ENCODE data around the gene RAMP1.
"Not testable (repeated sequence)": the region's sequence is repeated elsewhere in the genome, so short reads cannot be mapped to it uniquely, and the experiment has no call there.

The RAMP1 gene

DNA sequence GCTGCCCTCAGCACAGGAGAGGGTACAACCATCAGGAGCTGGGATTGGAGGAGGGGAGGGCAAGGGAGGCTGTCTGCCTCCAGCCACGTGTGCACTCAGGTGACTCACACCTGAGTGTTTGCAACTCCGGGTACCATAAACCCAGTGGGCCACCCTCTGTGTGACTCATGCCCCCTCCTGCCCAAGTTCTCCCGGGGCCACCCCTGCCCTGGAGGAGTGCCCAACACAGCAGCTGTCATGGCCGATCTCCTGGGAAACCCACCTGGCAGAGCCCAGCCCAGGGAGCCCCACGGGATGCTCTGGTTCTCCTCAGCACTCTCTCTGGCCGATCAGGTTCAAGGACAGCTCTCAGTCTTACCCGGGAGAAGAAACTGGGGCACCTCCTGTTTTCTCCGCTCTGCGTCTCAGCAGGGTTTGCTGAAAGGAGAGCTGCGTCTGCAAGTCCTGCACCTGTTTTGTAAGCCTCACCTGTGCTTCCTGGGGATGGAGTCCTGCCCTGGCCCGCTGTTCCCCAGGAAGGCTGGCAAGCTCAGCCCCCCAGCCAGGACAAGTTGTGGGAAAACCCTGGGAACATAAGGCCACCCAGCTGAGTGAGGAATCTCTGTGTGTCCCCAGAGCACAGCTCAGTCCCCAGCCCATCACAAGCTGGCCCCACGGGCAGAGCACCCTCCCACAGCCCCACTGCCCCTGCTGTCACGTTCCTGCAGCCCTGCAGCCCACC lies 63.4 kb downstream of the RAMP1 start:
- DNase-seq = no peak

- peak; percentile 94 for DNase-seq
Observed at GRCh38 chr2:237923481-237924163, 64.2 kb downstream of the RAMP1 start.

DNA sequence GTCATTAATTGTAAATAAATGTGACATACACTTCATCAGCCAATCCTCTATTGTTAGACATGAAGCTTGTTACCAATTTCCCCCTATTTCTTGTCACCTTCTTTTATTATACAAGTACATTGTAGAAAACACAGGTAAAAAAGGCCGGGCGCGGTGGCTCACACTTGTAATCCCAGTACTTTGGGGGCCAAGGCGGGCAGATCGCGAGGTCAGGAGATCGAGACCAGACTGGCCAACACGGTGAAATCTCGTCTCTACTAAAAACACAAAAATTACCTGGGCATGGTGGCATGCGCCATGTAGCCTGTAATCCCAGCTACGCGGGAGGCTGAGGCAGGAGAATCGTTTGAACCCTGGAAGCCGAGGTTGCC lies 64.7 kb downstream of the RAMP1 start:
- DNase-seq = no peak

- DNase-seq = no peak
Observed at GRCh38 chr2:237927135-237927534, 67.7 kb downstream of the RAMP1 start.

DNA sequence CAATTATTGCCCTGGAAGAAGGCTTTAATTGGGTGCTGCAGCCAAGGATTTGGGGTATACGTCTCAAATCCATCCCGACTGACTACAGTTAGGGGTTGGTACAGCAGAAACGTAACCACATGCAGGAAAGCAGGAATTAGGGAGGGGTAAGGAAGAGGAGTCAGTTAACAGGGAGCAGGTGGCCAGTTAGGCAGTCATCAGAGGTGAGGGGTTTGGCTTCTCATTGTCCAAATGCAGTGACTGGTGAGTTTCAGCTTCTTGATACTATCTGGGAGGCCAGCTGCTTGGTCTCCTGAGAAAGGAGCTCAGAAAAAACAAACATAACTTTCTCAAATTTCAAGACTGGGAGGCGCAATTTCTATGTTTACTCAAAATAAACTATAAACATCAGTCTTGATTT lies 68.6 kb downstream of the RAMP1 start:
- DNase-seq = no peak

- DNase-seq = no peak
Observed at GRCh38 chr2:237929979-237930378, 70.6 kb downstream of the RAMP1 start.

DNA sequence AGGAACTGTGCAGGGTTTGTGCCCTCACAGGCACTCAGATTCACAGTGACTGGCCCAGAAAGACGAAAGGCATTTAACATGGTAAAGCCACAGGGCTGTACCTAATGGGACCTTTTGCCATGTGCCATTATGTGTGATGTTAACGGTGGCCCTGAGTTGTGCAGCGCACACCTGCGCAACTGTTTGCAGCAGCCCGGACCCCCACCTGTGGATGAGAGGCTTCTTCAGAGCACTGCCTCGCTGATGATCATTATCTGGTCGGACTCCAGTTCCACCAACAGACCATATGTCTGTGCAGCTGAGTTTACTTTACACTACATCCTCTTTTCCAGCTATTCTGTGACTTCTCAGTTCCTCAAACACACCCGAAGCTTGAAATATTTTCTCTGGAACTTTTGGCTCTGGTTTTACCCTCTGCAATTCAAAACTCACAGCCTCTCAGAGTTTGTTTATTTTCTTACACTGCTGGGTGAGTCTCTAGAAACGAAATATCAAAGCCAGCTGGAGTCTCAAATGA lies 71.8 kb downstream of the RAMP1 start:
- DNase-seq = no peak

GRCh38 chr2:237932731-237933131 lies 73.3 kb downstream of the RAMP1 start:
- DNase-seq = no peak

DNA sequence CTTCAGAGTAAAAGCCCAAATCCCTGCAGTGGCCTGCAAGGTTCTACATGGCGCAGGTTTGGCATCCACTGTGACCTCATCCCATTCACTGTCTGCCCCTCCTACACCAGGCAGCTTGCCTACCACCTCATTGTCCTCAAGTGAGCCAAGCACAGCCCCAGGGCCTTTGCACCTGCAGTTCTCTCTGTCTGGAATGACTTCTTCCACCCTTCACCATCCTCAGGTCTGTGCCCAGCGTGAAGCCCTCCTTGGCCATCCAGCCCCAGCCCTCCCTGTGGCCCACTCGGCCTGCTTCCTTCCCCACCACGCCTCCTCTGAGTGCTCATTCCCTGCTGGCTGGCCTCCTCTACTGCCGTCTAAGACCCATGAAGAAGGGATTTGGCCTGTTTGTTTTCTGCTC lies 74.8 kb downstream of the RAMP1 start:
- no peak for DNase-seq

GRCh38 chr2:237935740-237936452 lies 76.5 kb downstream of the RAMP1 start:
- DNase-seq = no peak

DNA sequence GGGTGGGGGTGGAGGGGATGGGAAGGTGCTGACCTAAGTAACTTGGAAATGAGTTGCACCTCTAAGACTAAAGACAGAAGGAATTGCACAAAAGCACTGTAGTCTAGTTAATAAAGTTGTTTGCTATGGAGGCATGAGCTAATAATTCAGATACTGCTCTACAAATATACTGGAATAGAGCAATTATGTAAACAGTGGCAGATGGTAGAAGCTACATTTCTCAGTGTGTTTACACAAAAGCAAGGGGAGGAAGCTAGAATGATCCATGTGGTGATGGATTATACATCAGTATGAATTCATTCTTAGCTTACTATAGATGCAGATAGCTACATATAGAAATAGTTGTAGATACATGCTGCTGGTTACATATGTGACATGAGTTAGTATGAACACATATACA lies 79.8 kb downstream of the RAMP1 start:
- no peak for DNase-seq

DNA sequence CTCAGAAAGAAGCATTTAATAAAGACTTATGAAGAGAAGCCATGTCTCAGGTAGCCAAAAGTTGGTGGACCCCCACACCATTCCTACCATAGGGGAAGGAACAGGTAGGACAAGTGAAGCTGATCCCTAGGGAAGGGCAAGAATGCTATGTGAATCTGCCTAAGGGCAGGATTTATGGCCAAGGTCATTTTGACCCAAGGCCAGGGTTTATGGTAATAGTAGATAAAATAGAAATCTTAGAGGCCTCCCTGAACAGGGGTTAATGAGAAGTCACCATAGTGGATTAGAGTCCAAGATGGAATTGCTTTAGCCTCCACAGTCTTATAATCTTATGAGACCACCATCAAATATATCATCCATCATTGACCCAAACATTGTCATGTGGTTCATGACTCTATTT lies 81.4 kb downstream of the RAMP1 start:
- no peak for DNase-seq

- DNase-seq = no peak
Observed at GRCh38 chr2:237941239-237941638, 81.8 kb downstream of the RAMP1 start.

- DNase-seq = no peak
Observed at GRCh38 chr2:237942513-237942899, 83.1 kb downstream of the RAMP1 start.

DNA sequence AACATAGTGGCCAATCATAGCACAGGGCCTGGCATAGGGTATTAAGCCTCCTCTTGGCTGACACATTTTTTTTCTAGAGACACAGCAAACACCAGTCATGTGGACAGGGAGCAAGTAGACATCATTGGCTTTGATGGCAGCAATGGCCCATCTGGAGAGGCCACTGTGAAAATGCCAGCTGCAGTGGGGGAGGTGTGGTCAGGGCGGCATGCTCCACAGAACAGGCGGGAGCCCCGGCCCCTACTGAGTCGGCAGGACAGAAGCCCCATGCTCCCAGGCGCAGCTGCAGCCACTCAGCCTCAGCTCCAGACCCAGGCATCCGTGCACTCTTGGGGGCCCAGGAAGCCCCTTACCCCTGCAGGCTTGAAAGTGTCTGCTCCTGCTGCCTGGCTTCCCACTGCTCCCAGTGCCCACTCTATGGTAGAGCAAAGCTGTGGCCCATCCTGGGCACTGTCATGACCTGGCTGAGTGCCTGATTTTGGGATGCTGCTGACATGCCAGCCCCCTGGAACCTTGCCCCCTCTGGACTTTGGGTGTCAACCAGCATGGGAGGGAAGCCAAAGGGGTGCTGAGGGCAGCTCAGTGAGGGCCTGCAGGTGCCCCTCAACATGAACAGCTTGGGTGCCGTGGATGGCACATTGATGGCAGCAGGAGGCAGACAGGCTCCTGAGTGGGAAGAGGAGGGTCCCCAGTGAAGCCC lies 84.1 kb downstream of the RAMP1 start:
- no peak for DNase-seq

- no peak for DNase-seq
Observed at GRCh38 chr2:237944302-237944701, 84.9 kb downstream of the RAMP1 start.

GRCh38 chr2:237946423-237946822 lies 87.0 kb downstream of the RAMP1 start:
- no peak for DNase-seq

- DNase-seq = not testable (repeated sequence)
Observed at GRCh38 chr2:237951354-237951753, 91.9 kb downstream of the RAMP1 start.

DNA sequence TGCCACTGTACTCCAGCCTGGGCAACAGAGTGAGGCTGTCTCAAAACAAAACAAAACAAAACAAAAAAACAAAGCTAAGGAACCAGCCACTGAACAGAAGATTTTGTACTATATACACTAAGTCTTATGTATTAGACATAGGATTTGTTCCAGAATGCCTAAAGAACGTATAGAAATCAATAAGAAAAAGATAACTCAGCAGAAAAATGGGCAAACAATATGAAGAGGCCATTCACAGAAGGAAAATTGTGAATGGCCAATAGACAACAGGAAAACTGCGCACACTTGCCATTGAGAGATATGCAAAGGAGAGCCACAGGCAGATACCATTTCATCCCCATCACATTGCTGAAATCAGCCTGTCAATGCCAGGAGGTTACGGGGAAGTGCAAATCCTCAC lies 92.5 kb downstream of the RAMP1 start:
- DNase-seq = no peak

- DNase-seq = no peak
Observed at GRCh38 chr2:237952851-237953250, 93.4 kb downstream of the RAMP1 start.

DNA sequence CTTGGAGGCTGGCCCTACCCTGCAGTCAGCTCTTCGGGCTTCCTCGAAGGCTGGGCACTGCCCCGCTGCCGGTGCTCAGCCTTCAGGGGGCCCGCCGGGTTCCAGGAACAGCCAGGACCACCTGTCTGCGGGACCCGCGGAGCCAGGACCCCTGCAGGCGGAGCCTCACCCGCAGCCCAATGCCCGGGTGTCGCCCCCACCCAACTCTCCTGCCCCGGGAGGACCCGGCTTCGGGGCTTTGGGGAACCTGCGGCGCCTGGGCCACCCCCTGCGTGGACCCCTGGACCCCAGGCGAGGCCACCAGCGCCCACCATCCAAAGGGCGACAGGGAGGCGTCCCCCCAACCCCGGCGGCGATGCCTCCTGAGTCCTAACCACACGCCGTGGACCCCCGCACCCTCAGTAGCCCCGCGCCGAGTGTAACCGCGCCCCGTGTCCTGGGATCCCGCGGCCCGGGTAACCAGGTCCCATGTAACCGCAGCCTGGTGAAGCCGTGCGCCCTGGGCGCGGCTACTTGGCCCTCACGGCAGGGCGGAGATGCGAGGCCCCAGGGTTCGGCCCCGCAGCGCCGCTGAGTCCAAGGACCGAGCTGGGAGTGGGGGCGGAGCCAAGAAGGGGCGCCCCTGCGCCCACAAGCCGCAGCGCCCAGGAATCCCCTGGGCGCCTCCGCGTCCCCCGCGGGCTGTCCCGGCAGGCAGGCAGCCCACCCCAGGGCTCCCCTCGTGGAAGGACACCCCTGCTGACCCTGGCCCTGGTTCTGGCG lies 96.4 kb downstream of the RAMP1 start:
- no peak for DNase-seq

GRCh38 chr2:237956402-237956736 lies 96.9 kb downstream of the RAMP1 start:
- no peak for DNase-seq

- no peak for DNase-seq
Observed at GRCh38 chr2:237961637-237962036, 102.2 kb downstream of the RAMP1 start.

All from activated CD4-positive, CD25-positive, alpha-beta regulatory T cell treated with anti-CD3 and anti-CD28 coated beads, Interleukin-2, amount 50 U/mL, for 72 hours (primary cell).